Aorta (tissue), 5 donors: Measurements from ENCODE around the gene PBX3. TPM values are rescaled to one million over a fixed set of nuclear protein-coding genes. Genes with fewer than 3 reads are reported as not detected.
A peak's percentile ranks its signal among the peaks of the same experiment; 100 is the strongest.

ENCODE experiments used
- ATAC-seq: fragments of 200-7000 bp; cut with Tn5 transposase; one replicate; pipeline ENCODE4 v1.9.1; 2022; ENCODE audit warnings: moderate library complexity; ENCODE audit not compliant: low FRiP score
- DNase-seq, 2 donors: peaks; one replicate each; pipeline ENCODE4 v3.0.0-alpha.2; 2020
- H3K27ac ChIP-seq, 2 donors: one replicate each; pipeline ENCODE4 v1.5.1; 2013; ENCODE audit warnings: low read length in 2 of 2, mild to moderate bottlenecking in 2 of 2, moderate library complexity in 2 of 2, control low read depth in 1 of 2, inconsistent platforms in 1 of 2, low read depth in 1 of 2
- H3K27me3 ChIP-seq, 2 donors: one replicate each; pipeline ENCODE4 v1.6.1; 2013; ENCODE audit warnings: control low read depth in 1 of 2, low read length in 1 of 2, mild to moderate bottlenecking in 1 of 2, moderate library complexity in 1 of 2; ENCODE audit not compliant: insufficient read depth in 2 of 2, control insufficient read depth in 1 of 2
- H3K36me3 ChIP-seq, 2 donors: one replicate each; pipeline ENCODE4 v1.6.1; 2013; ENCODE audit warnings: control low read depth in 1 of 2, low read length in 1 of 2, mild to moderate bottlenecking in 1 of 2; ENCODE audit not compliant: insufficient read depth in 2 of 2, control insufficient read depth in 1 of 2
- H3K4me1 ChIP-seq, 2 donors: one replicate each; pipeline ENCODE4 v1.6.1; 2013; ENCODE audit warnings: low read length in 2 of 2, control low read depth in 1 of 2, mild to moderate bottlenecking in 1 of 2, moderate library complexity in 1 of 2; ENCODE audit not compliant: insufficient read depth in 2 of 2, control insufficient read depth in 1 of 2
- H3K4me3 ChIP-seq, 2 donors: one replicate each; pipeline ENCODE4 v1.5.1; 2013; ENCODE audit warnings: low read length in 2 of 2, control low read depth in 1 of 2, mild to moderate bottlenecking in 1 of 2
- H3K9me3 ChIP-seq: one replicate; pipeline ENCODE4 v1.6.1; 2013; ENCODE audit warnings: mild to moderate bottlenecking, low read length; ENCODE audit not compliant: control insufficient read depth
- WGBS, 2 donors: extraction: QIAGEN DNeasy Blood & Tissue Kit; methylation state at CpG; one replicate each; pipeline ENCODE4 v1.1.7; 2013; 5-methylcytosine and 5-hydroxymethylcytosine counted together
- intact Hi-C, 2 donors: fragments of 100-400 bp; cut with DNase I; formaldehyde crosslinking; loops; one replicate each; pipeline versions ENCODE4 v1.14.2 to v1.15.0; 2022
- polyA plus RNA-seq, 2 donors: library from polyadenylated mRNA; stranded (reverse); fragments of 200-250 nt; gene quantifications; one replicate each; pipeline ENCODE4 v1.2.3, GENCODE V29; 2013
- total RNA-seq, 2 donors: library from RNA; stranded (reverse); fragmentation: NEBNext Ultra II Directional; extraction: Animal tissue kit (Norgen Biotek cat#: 25700); gene quantifications; one replicate each; pipeline ENCODE4 v1.2.1, GENCODE V29; 2021
- donor health status: healthy with polysubstance abuse.
- donor health status: Bipolar disorder and iron deficiency.
- donor health status: DM: no; HTN: no; CAD: no.
- donor health status: DM: no; HTN: no; CAD: no.
- donor health status: DM: yes; HTN: yes; CAD: no.

PBX3 gene
- total and polyA plus RNA-seq, 4 donors: 10.3 to 44.7 (median 18.8) TPM

DNA sequence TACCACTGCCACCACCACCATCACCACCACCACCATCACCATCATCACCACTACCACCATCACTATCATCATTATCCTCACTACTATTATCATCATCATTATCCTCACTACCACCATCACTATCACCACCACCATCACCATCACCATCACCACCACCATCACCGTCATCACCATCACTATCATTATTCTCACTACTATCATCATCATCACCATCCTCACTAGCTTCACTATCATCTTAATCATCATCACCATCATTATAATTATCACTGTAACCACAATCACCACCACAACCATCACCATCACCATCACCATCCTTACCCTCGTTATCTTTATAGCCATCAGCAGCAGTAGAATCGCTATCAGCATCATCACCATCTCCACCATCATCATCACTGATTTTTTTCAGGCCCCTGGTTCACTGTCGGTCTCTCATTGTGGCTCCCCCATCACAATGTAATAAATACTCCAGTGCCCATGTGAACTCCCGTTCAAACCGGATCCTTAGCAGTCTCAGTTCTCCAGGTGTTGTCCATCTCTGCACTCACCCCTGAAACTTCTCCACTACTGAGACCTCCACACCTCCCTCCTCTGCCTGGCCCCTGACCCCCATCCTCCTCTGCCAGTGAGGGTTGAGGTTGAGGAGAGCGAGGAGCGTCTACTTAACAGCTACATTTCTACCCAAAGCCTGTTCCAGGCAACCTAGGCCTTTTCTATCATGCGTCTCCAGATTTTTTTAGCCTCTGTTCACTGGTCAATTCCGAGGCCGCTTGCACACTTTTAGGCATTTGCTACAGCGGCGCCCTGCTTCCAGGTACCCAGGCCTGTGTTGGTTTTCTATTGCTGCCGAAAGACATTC, 238.2 kb downstream of the PBX3 start:
- no peaks in the 10 kb centered on the region for H3K27me3 ChIP-seq
- WGBS, 2 donors: 87% methylated on average over 14 of the region's 14 CpGs
- H3K4me1 ChIP-seq: no peaks in the 10 kb centered on the region
- no peak for ATAC-seq
- no peak for DNase-seq
- H3K4me3 ChIP-seq: no peak overlapping the region
- H3K36me3 ChIP-seq: no peaks in the 10 kb centered on the region
- intact Hi-C loops: loop anchor here in 1 of 2 donors (10.0 kb wide), 1 partner anchor 59 kb away; no protein-coding TSS in a partner anchor
- no peaks in the 10 kb centered on the region for H3K9me3 ChIP-seq
- H3K27ac ChIP-seq: no peak overlapping the region

DNA sequence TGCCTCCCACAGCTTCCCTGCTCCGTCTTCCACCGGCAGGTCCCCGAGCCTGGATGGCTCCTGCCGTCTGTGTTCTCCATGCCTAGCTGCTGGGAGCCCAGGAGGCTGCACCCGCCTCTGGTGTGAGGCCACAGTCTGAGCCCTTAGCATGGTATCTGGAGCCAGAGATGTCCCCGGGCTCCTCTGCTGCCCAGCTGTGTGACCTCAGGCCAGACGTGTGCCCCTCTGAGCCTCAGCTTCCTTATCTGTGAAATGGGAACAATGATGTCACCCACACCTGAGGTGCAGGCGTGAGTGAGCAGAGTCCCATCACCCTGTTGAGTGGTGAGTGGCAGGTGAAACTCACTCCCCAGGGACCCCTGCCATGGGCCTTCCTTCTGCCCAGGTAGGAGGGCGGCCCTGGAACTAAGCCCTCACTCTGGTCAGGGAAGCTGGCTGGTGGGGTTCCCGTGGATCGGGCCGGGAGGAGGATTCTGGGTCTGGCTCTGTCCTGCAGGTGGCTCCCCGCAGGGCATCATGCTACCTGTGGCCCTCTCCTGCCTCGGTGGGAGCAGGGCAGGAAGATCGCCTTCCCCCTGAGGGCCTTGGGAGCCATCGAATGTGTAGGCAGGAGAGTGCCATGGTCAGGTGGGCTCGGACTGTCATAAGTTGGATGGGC, 239.0 kb downstream of the PBX3 start:
- H3K27me3 ChIP-seq: no peaks in the 10 kb centered on the region
- WGBS, 2 donors: 82 to 83% methylated on average over 15 to 17 of the region's 17 CpGs
- no peaks in the 10 kb centered on the region for H3K4me1 ChIP-seq
- no peaks in the 10 kb centered on the region for H3K36me3 ChIP-seq
- H3K4me3 ChIP-seq: no peak overlapping the region
- ATAC-seq (no peak), DNase-seq (peak in 1 of 2 donors; percentile 51)
- H3K9me3 ChIP-seq: no peaks in the 10 kb centered on the region
- H3K27ac ChIP-seq: no peak overlapping the region
- intact Hi-C loops: loop anchor here in 1 of 2 donors (10.0 kb wide), 1 partner anchor 59 kb away; no protein-coding TSS in a partner anchor

GRCh38 chr9:125986966-125987365, 239.8 kb downstream of the PBX3 start:
- Histone ChIP-seq H3K27ac (no peak overlapping the region), H3K36me3 (no peaks in the 10 kb centered on the region), H3K9me3 (no peaks in the 10 kb centered on the region), H3K27me3 (no peaks in the 10 kb centered on the region), H3K4me1 (no peaks in the 10 kb centered on the region), H3K4me3 (no peak overlapping the region)
- DNase-seq (peak in 1 of 2 donors; percentile 38), ATAC-seq (no peak)
- intact Hi-C loops: loop anchor here in 1 of 2 donors (10.0 kb wide), 1 partner anchor 58 kb away; no protein-coding TSS in a partner anchor
- WGBS, 2 donors: 70 to 80% methylated on average over 3 of the region's 3 CpGs

GRCh38 chr9:125987420-125987819, 240.2 kb downstream of the PBX3 start:
- Histone ChIP-seq H3K4me3 (no peak overlapping the region), H3K36me3 (no peaks in the 10 kb centered on the region), H3K27me3 (no peaks in the 10 kb centered on the region), H3K4me1 (no peaks in the 10 kb centered on the region), H3K9me3 (no peaks in the 10 kb centered on the region), H3K27ac (no peak overlapping the region)
- peak in 1 of 2 donors; percentile 61 for DNase-seq
- WGBS, 2 donors: 72 to 73% methylated on average over 5 of the region's 5 CpGs
- no peak for ATAC-seq
- intact Hi-C loops: loop anchor here in 1 of 2 donors (10.0 kb wide), 1 partner anchor 57 kb away; no protein-coding TSS in a partner anchor

DNA sequence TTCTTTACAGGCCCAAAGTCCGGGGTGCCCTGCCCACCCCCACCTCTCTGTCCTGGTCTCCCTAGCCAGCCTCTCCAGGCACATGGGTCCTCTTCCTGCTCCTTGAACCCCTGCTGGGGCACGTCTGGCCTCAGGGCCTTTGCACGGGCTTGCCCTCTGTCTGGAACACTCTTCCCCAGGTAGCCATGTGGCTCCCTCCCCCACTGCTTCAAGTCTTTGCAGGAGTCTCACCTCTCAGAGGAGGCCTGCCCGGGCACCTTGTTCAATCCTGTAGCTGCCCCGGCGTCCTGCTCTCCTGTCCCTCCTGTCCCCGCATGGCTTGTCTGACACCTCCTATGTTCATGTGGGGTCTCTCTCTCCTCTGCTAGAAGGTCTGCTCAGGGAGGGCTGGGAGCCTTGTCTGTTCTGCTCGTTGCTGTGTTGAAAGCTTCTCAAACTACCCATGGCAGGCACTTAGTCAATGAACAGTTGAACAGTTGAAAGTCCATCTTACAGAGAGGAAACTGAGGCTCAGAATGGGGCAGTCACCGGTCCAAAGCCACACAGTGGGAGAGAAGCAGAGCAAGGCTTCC, 241.4 kb downstream of the PBX3 start:
- H3K27me3 ChIP-seq: no peaks in the 10 kb centered on the region
- DNase-seq: peak in 1 of 2 donors; percentile 68
- no peak overlapping the region for H3K27ac ChIP-seq
- WGBS, 2 donors: 82 to 83% methylated on average over 9 of the region's 9 CpGs
- intact Hi-C loops: loop anchor here in 1 of 2 donors (10.0 kb wide), 1 partner anchor 56 kb away; no protein-coding TSS in a partner anchor
- ATAC-seq: no peak
- H3K9me3 ChIP-seq: no peaks in the 10 kb centered on the region
- no peak overlapping the region for H3K4me3 ChIP-seq
- no peaks in the 10 kb centered on the region for H3K4me1 ChIP-seq
- H3K36me3 ChIP-seq: no peaks in the 10 kb centered on the region

GRCh38 chr9:125989090-125989501, 241.9 kb downstream of the PBX3 start:
- no peak overlapping the region for H3K4me3 ChIP-seq
- no peaks in the 10 kb centered on the region for H3K9me3 ChIP-seq
- WGBS, 2 donors: 74 to 81% methylated on average over 8 of the region's 8 CpGs
- no peaks in the 10 kb centered on the region for H3K27me3 ChIP-seq
- intact Hi-C loops: loop anchor here in 1 of 2 donors (10.0 kb wide), 1 partner anchor 56 kb away; no protein-coding TSS in a partner anchor
- DNase-seq (peak in 1 of 2 donors; percentile 65), ATAC-seq (peak; percentile 6)
- no peaks in the 10 kb centered on the region for H3K36me3 ChIP-seq
- H3K4me1 ChIP-seq: no peaks in the 10 kb centered on the region
- H3K27ac ChIP-seq: no peak overlapping the region

DNA sequence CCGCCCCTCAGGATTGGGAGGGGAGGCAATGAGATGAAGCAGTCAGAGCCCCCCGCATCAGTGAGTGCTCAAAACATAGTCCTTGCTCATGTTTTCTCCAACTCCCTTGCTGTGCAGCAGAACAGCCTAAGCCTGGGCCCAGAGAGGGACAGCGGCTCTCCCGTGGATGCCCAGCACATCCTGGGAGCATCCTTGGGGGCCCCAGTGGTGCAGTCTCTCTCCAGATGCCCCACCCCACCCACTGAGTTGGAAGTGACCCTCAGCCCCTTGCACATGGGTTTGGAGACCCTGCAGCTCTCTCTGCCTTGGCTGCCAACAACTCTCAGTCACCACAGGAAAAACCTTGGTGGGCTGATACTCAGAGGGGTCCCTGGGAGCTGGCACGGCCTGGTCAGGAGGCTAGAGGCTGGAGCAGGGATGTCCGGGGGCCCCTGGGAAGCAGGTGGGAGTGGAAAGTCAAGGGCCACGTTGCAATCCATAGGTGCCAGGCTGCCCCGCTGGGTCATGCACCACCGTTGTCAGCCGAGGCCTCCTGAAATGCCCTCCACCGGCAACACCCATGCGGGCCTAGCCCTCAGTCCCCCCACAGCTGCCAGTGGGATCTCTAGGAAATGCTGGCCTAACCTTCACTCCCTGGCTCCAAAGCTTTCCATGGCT, 242.5 kb downstream of the PBX3 start:
- Histone ChIP-seq H3K36me3 (no peaks in the 10 kb centered on the region), H3K27ac (no peak overlapping the region), H3K4me1 (no peaks in the 10 kb centered on the region), H3K27me3 (no peaks in the 10 kb centered on the region), H3K9me3 (no peaks in the 10 kb centered on the region), H3K4me3 (no peak overlapping the region)
- intact Hi-C loops: loop anchor here in 1 of 2 donors (10.0 kb wide), 1 partner anchor 55 kb away; no protein-coding TSS in a partner anchor
- ATAC-seq (peak; percentile 27), DNase-seq (peak in 1 of 2 donors; percentile 70)
- WGBS, 2 donors: 88 to 91% methylated on average over 12 of the region's 12 CpGs

DNA sequence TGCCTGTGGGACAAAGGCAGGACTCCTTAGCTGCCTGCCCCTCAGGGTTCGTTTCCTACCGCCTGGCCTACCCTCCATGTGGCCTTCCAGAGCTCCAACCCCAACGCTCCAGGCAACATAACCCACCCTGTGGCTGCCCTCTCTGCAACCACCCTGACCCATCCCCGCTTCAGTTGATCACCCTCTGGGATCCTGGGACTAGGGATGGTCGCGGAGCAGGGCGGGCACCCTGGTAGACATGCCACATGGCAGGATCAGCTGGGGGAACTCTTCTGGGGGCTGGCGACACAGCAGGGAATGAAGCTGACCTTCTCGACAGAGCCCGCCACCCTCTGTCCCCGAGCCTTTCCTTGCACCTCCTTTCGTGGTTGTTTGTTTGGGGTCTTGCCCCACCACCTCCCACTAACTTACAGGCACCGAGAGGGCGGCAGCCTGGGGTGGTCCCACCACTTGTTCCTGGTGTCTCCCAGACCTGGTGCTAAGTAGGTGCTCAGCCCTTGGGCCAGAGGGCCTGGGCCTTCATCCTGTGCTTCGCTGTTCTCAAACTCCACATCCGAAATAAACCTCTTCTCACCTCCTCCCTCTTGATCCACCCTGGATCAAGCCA, 243.1 kb downstream of the PBX3 start:
- H3K27ac ChIP-seq: no peak overlapping the region
- no peak overlapping the region for H3K4me3 ChIP-seq
- 93 to 95% methylated on average over 16 of the region's 16 CpGs for WGBS, 2 donors
- peak in 1 of 2 donors; percentile 64 for DNase-seq
- ATAC-seq: peak; percentile 5
- H3K36me3 ChIP-seq: no peaks in the 10 kb centered on the region
- H3K4me1 ChIP-seq: no peaks in the 10 kb centered on the region
- no peaks in the 10 kb centered on the region for H3K9me3 ChIP-seq
- intact Hi-C loops: no loop called here
- H3K27me3 ChIP-seq: no peaks in the 10 kb centered on the region
